Keratinocyte (primary cell): ENCODE results near the gene CADM2. TPM values are rescaled to one million over a fixed set of nuclear protein-coding genes. Genes with fewer than 3 reads are reported as not detected.

Experiments
- DNase-seq: peaks from one replicate; pipeline ENCODE4 v3.0.0-alpha.2; 2011; ENCODE audit warnings: low read depth, missing footprints, low spot score
- FAIRE-seq: peaks from 2 replicates; lab custom pipeline; 2011; peaks lifted over from hg19 to GRCh38; lab: Jason Lieb, UNC
- H2AFZ ChIP-seq: 2 replicates; pipeline ENCODE4 v1.6.0; 2012; ENCODE audit warnings: low read length, control low read depth, inconsistent platforms; ENCODE audit not compliant: control insufficient read depth
- H3K27ac ChIP-seq: 2 replicates; pipeline ENCODE4 v1.5.1; 2011; ENCODE audit warnings: low read length; ENCODE audit not compliant: control insufficient read depth, insufficient read depth
- H3K27me3 ChIP-seq: 3 replicates; pipeline ENCODE4 v1.6.0; 2011; ENCODE audit warnings: low read length; ENCODE audit not compliant: control insufficient read depth, insufficient read depth; ENCODE audit errors: extremely low read depth
- H3K36me3 ChIP-seq, 2 experiments: 2 replicates in 1 of 2; 3 replicates in 1 of 2; pipeline ENCODE4 v1.5.1; 2011; ENCODE audit warnings: low read length in 2 of 2, mild to moderate bottlenecking in 1 of 2; ENCODE audit not compliant: control insufficient read depth in 2 of 2, insufficient read depth in 2 of 2; ENCODE audit errors: extremely low read depth in 1 of 2
- H3K4me1 ChIP-seq: 3 replicates; pipeline ENCODE4 v1.5.1; 2011; ENCODE audit warnings: low read length; ENCODE audit not compliant: control insufficient read depth, insufficient read depth; ENCODE audit errors: extremely low read depth
- H3K4me2 ChIP-seq: 3 replicates; pipeline ENCODE4 v1.6.0; 2011; ENCODE audit warnings: low read depth, low read length; ENCODE audit not compliant: control insufficient read depth, insufficient read depth; ENCODE audit errors: extremely low read depth
- H3K4me3 ChIP-seq, 3 experiments: fragments of 200-600 bp in 1 of 3; sonication (generic) in 1 of 3; 2 replicates in 2 of 3; 3 replicates in 1 of 3; pipeline ENCODE4 v1.5.1; 2011 to 2016; ENCODE audit warnings: low read length in 3 of 3, mild to moderate bottlenecking in 3 of 3, control low read depth in 2 of 3, inconsistent platforms in 1 of 3, low read depth in 1 of 3, mixed read lengths in 1 of 3, mixed run types in 1 of 3, moderate library complexity in 1 of 3; ENCODE audit not compliant: control insufficient read depth in 2 of 3, insufficient read depth in 2 of 3; ENCODE audit errors: extremely low read depth in 1 of 3
- H3K79me2 ChIP-seq: 2 replicates; pipeline ENCODE4 v1.6.0; 2012; ENCODE audit warnings: low read length; ENCODE audit not compliant: control insufficient read depth, insufficient read depth
- H3K9ac ChIP-seq: 3 replicates; pipeline ENCODE4 v1.6.0; 2011; ENCODE audit warnings: low read length; ENCODE audit not compliant: control insufficient read depth, insufficient read depth; ENCODE audit errors: extremely low read depth
- H3K9me1 ChIP-seq: 3 replicates; pipeline ENCODE4 v1.6.0; 2011; ENCODE audit warnings: low read length; ENCODE audit not compliant: control insufficient read depth, insufficient read depth; ENCODE audit errors: extremely low read depth
- H3K9me3 ChIP-seq: 2 replicates; pipeline ENCODE4 v1.5.1; 2012; ENCODE audit warnings: low read depth, low read length; ENCODE audit not compliant: control insufficient read depth
- H4K20me1 ChIP-seq: 3 replicates; pipeline ENCODE4 v1.6.0; 2011; ENCODE audit warnings: low read length; ENCODE audit not compliant: control insufficient read depth, insufficient read depth; ENCODE audit errors: extremely low read depth
- CTCF ChIP-seq, 3 experiments: IDR thresholded peaks in 1 of 3; conservative IDR thresholded peaks in 1 of 3; optimal IDR thresholded peaks in 1 of 3; 2 replicates in 2 of 3; 3 replicates in 1 of 3; pipeline versions ENCODE3 to v1.5.1; 2011; ENCODE audit warnings: low read length in 3 of 3, mild to moderate bottlenecking in 3 of 3, moderate library complexity in 2 of 3, control low read depth in 1 of 3, inconsistent platforms in 1 of 3; ENCODE audit not compliant: insufficient read depth in 2 of 3; ENCODE audit errors: extremely low read depth in 1 of 3
- EZH2 ChIP-seq: IDR thresholded peaks from one replicate; pipeline ENCODE4 v1.6.1; 2012; ENCODE audit warnings: inconsistent platforms, mild to moderate bottlenecking, low read length, moderate library complexity
- dilution Hi-C: fragments of 300-500 bp; cut with MboI; formaldehyde crosslinking; loops from one replicate; pipeline ENCODE4 v1.7.0; 2020; ENCODE audit warnings: low sequenced_read_pairs; ENCODE audit not compliant: extremely low pct_ligation_motif_present
- polyA plus RNA-seq, 5 experiments: library from polyadenylated mRNA; depleted of rRNA in 3 of 5; stranded (reverse) in 3 of 5; stranded (forward) in 1 of 5; unstranded in 1 of 5; fragments of >200 nt; gene quantifications; 1 replicate in 1 of 5; 2 replicates in 3 of 5; 3 replicates in 1 of 5; pipeline versions ENCODE4 v1.2.1 to v1.2.3, GENCODE V29; 2011 to 2012; ENCODE audit warnings: missing spikeins in 2 of 5, low read depth in 1 of 5, low replicate concordance in 1 of 5

Gene CADM2
- polyA plus RNA-seq, 1 donor (not counting 4 experiments of a cell fraction or from before 2014, with no cell fraction given) = not detected

- no peak for DNase-seq
- Histone ChIP-seq H3K4me3 (no peak overlapping the region), H3K79me2 (no peaks in the 10 kb centered on the region), H2AFZ (no peak overlapping the region), H3K4me1 (no peaks in the 10 kb centered on the region), H4K20me1 (no peaks in the 10 kb centered on the region), H3K9ac (no peak overlapping the region), H3K27me3 (no peaks in the 10 kb centered on the region), H3K9me3 (no peaks in the 10 kb centered on the region), H3K27ac (no peak overlapping the region), H3K4me2 (no peak overlapping the region), H3K9me1 (no peaks in the 10 kb centered on the region), H3K36me3 (no peaks in the 10 kb centered on the region)
- TF ChIP-seq EZH2 (no peak), CTCF (optimal IDR thresholded peaks at IDR 0.05 in 1 of 3, IDR thresholded peaks at IDR 0.05 in 1 of 3, conservative IDR thresholded peaks at IDR 0.05 in 1 of 3; ENCODE audit: extremely low read depth in 1 of 3, insufficient read depth in 2 of 3, low read length in 3 of 3) (no peak)
- FAIRE-seq = no peak
- dilution Hi-C loops = no loop called here
Measured at GRCh38 chr3:85259748-85260147, 301.0 kb downstream of the CADM2 start.

- H3K9me1 ChIP-seq = no peaks in the 10 kb centered on the region
- dilution Hi-C loops = no loop called here
- FAIRE-seq (no peak), DNase-seq (no peak)
- H3K36me3 ChIP-seq = no peaks in the 10 kb centered on the region
- H2AFZ ChIP-seq = no peak overlapping the region
- H3K9me3 ChIP-seq = no peaks in the 10 kb centered on the region
- no peaks in the 10 kb centered on the region for H3K79me2 ChIP-seq
- H3K27ac ChIP-seq = no peak overlapping the region
- no peak overlapping the region for H3K9ac ChIP-seq
- no peaks in the 10 kb centered on the region for H3K4me1 ChIP-seq
- no peaks in the 10 kb centered on the region for H4K20me1 ChIP-seq
- no peaks in the 10 kb centered on the region for H3K27me3 ChIP-seq
- no peak overlapping the region for H3K4me3 ChIP-seq
- TF ChIP-seq CTCF (optimal IDR thresholded peaks at IDR 0.05 in 1 of 3, IDR thresholded peaks at IDR 0.05 in 1 of 3, conservative IDR thresholded peaks at IDR 0.05 in 1 of 3; ENCODE audit: extremely low read depth in 1 of 3, insufficient read depth in 2 of 3, low read length in 3 of 3) = no peak
- no peak for TF ChIP-seq EZH2
- H3K4me2 ChIP-seq = no peak overlapping the region
Measured at GRCh38 chr3:85264381-85264780, 305.6 kb downstream of the CADM2 start.
